ENCODE data around the gene SLC23A1.

GRCh38 chr5:139410121-139410992 is 27.3 kb upstream of the SLC23A1 start:
- TF ChIP-seq CTCF (IDR thresholded peaks at IDR 0.05) (no peak), POLR2A (IDR thresholded peaks at IDR 0.05) (no peak)

Measured in testis (tissue), 2 donors.